Neutrophil (primary cell): ENCODE data around the gene SVBP.

Experiments
- H3K27ac ChIP-seq: fragments of 200-600 bp; sonication (generic); 2 replicates; pipeline ENCODE4 v1.5.1; 2016; ENCODE audit warnings: mild to moderate bottlenecking, moderate library complexity
- H3K27me3 ChIP-seq: fragments of 200-600 bp; sonication (generic); 2 replicates; pipeline ENCODE4 v1.6.0; 2016; ENCODE audit warnings: mild to moderate bottlenecking
- H3K36me3 ChIP-seq: fragments of 200-600 bp; sonication (generic); 2 replicates; pipeline ENCODE4 v1.5.1; 2017
- H3K4me1 ChIP-seq, 2 experiments: fragments of 200-600 bp in 1 of 2; sonication (generic) in 1 of 2; 1 replicate in 1 of 2; 2 replicates in 1 of 2; pipeline versions ENCODE4 v1.5.1 to v1.6.1; 2013 to 2016; ENCODE audit warnings: low read depth in 1 of 2, low read length in 1 of 2, mild to moderate bottlenecking in 1 of 2, moderate library complexity in 1 of 2; ENCODE audit not compliant: control insufficient read depth in 1 of 2, insufficient read depth in 1 of 2
- H3K4me3 ChIP-seq, 2 experiments: fragments of 200-600 bp in 1 of 2; sonication (generic) in 1 of 2; 1 replicate in 1 of 2; 2 replicates in 1 of 2; pipeline ENCODE4 v1.5.1; 2013 to 2016; ENCODE audit warnings: low read depth in 1 of 2, low read length in 1 of 2, mild to moderate bottlenecking in 1 of 2, moderate library complexity in 1 of 2
- H3K9me3 ChIP-seq: fragments of 200-600 bp; sonication (generic); 2 replicates; pipeline ENCODE4 v1.5.1; 2016
- CTCF ChIP-seq: fragments of 200-600 bp; sonication (generic); IDR thresholded peaks from 2 replicates; pipeline ENCODE4 v1.5.1; 2016; ENCODE audit warnings: antibody characterized with exemption

Gene SVBP

GRCh38 chr1:42845193-42845592, 28.0 kb upstream of the SVBP start:
- no peak for TF ChIP-seq CTCF

GRCh38 chr1:42844592-42845140, 27.5 kb upstream of the SVBP start:
- H3K27me3 ChIP-seq: no peaks in the 10 kb centered on the region

More at GRCh38 chr1:42845193-42845592, 28.0 kb upstream of the SVBP start:
- Histone ChIP-seq H3K9me3 (no peaks in the 10 kb centered on the region), H3K4me3 (no peak overlapping the region), H3K27ac (no peak overlapping the region), H3K4me1 (peaks cover 11 to 15% of the 10 kb centered on the region in 2 experiments), H3K36me3 (peaks cover 35% of the 10 kb centered on the region), H3K27me3 (no peaks in the 10 kb centered on the region)

DNA sequence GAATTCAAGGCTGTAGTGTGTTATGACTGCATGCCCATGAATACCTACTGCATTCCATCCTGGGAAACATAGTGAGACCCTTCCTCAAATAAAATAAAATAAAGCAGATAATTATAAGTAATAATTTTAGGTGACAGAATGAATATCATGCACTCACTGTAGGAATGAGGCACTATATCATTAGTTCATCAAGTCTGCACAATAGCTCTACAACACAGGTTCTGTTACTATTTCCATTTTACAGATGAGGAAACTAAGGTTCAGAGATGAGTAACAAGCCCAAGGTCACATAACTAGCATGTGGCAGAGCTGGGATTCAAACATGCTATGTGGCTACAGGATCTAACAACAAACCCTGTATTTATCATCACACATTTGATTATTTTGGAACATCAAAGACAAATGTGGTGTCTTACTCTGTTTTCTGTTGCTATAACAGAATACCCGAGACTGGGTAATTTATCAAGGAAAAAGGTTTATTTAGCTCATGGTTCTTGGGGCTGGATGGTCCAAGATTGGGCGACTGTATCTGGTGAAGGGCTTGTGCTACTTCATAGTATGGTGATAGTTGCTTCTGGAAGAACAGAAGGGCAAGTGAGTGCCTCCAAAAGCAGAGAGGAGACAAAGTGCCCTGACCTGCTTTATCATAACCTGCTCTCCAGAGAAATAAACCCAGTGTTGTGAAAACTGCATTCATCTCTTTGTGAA, 24.4 kb upstream of the SVBP start:
- H3K9me3 ChIP-seq: no peaks in the 10 kb centered on the region
- H3K4me3 ChIP-seq: no peak overlapping the region
- H3K4me1 ChIP-seq: peaks cover 6 to 10% of the 10 kb centered on the region in 2 experiments
- H3K27ac ChIP-seq: no peak overlapping the region
- no peaks in the 10 kb centered on the region for H3K27me3 ChIP-seq
- TF ChIP-seq CTCF: no peak
- H3K36me3 ChIP-seq: peaks cover 46% of the 10 kb centered on the region

More at GRCh38 chr1:42844592-42845140, 27.5 kb upstream of the SVBP start:
- H3K4me3 ChIP-seq: no peak overlapping the region
- H3K36me3 ChIP-seq: peaks cover 32% of the 10 kb centered on the region
- H3K9me3 ChIP-seq: no peaks in the 10 kb centered on the region
- peaks cover 11 to 15% of the 10 kb centered on the region in 2 experiments for H3K4me1 ChIP-seq
- no peak for TF ChIP-seq CTCF
- no peak overlapping the region for H3K27ac ChIP-seq

DNA sequence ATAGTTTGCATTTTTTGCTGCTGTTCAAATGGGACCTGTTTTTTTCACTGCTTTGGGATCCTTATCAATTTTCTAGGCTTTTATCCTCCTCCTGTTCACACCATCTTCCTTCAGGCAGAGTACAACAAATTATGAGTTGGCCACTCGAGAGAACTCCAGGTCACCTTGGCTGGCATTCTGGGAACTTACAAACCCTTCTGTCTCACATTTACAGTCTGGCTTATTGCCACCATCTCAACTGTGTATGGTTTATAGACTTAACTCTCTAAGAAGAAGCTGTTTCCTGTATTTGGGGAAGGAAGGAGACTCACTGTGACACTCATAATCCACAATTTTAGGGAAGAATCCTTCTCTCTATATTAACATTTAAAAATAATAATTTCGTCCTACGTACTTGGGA, 23.8 kb upstream of the SVBP start:
- no peak for TF ChIP-seq CTCF
- H3K27me3 ChIP-seq: no peaks in the 10 kb centered on the region

DNA sequence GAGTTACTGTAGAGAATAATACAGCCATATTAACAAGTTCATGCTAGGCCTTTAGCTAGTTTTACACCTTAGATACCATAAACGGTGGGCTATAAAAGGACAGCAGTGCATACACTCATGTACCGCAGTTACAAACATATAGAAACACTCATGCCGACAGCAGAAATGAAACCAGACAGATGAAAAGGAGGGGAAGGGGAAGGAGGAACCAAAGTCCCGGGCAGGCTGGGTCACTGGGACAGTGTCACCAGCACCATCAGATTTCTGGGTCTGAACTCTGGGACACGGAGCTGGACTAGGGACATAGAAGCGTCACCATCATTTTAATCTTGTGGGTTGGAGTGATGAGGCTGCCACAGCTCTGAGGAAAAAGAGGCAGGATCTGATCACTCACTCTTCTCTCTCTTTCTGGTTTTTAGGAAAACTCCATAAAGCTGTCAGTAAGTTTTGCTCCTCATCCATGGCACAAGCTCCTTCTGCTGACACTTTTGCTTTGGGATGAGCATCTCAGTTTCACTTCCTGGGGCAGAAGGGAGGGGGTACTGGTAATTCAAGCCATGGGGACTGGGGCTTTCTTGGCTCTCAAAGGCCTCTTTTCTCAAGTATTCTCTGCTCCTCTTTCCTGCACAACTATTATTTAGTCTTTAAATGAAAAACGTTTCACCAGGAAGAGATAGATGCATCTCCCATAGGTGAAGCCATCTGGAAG, 21.4 kb upstream of the SVBP start:
- H3K36me3 ChIP-seq: peaks cover 60% of the 10 kb centered on the region
- H3K4me1 ChIP-seq: no peaks in the 10 kb centered on the region
- H3K27ac ChIP-seq: no peak overlapping the region
- TF ChIP-seq CTCF: no peak
- no peaks in the 10 kb centered on the region for H3K9me3 ChIP-seq
- H3K27me3 ChIP-seq: no peaks in the 10 kb centered on the region
- H3K4me3 ChIP-seq: no peak overlapping the region

More for the DNA sequence above, 23.8 kb upstream of the SVBP start:
- Histone ChIP-seq H3K4me1 (peaks cover 4 to 6% of the 10 kb centered on the region in 2 experiments), H3K27ac (no peak overlapping the region), H3K36me3 (peaks cover 51% of the 10 kb centered on the region), H3K4me3 (no peak overlapping the region), H3K9me3 (no peaks in the 10 kb centered on the region)
